Measurements from ENCODE around the gene RAB33B.
"Not testable (repeated sequence)": the region's sequence is repeated elsewhere in the genome, so short reads cannot be mapped to it uniquely, and the experiment has no call there.

The RAB33B gene

GRCh38 chr4:139454111-139455045 lies at the start of gene RAB33B:
Gene RAB33B (plus strand): TSS chr4:139454121. CDS start chr4:139454196, 75 bp downstream.
- Histone ChIP-seq H3K27ac (ENCODE audit: low read length) (peak within 1 kb of the TSS; percentile 90), H3K4me1 (ENCODE audit: control insufficient read depth, insufficient read depth, low read length) (peaks cover 13% of the 10 kb centered on the region), H3K4me3 (ENCODE audit: low read length in 2 of 2) (peak within 1 kb of the TSS; percentile 98 to 100), H3K9ac (ENCODE audit: low read length in 2 of 2) (peak within 1 kb of the TSS; percentile 96 to 97), H3K9me3 (ENCODE audit: control insufficient read depth in 2 of 2, low read length in 2 of 2) (no peaks in the 10 kb centered on the region), H3K36me3 (ENCODE audit: control insufficient read depth in 2 of 2, insufficient read depth in 2 of 2, low read length in 2 of 2) (no peaks in the 10 kb centered on the region), H3K27me3 (ENCODE audit: control insufficient read depth in 1 of 2, insufficient read depth in 2 of 2, low read length in 2 of 2) (no peaks in the 10 kb centered on the region)

GRCh38 chr4:139410312-139410711 lies 43.6 kb upstream of the RAB33B start:
- Histone ChIP-seq H3K4me3 (ENCODE audit: low read length in 2 of 2) (no peak overlapping the region), H3K27ac (ENCODE audit: low read length) (no peak overlapping the region), H3K9ac (ENCODE audit: low read length in 2 of 2) (no peak overlapping the region), H3K36me3 (ENCODE audit: control insufficient read depth in 2 of 2, insufficient read depth in 2 of 2, low read length in 2 of 2) (no peaks in the 10 kb centered on the region), H3K4me1 (ENCODE audit: control insufficient read depth, insufficient read depth, low read length) (no peaks in the 10 kb centered on the region), H3K27me3 (ENCODE audit: control insufficient read depth in 1 of 2, insufficient read depth in 2 of 2, low read length in 2 of 2) (no peaks in the 10 kb centered on the region), H3K9me3 (ENCODE audit: control insufficient read depth in 2 of 2, low read length in 2 of 2) (peaks cover 0 to 2% of the 10 kb centered on the region in 2 donors)

GRCh38 chr4:139414671-139415210 lies 39.2 kb upstream of the RAB33B start:
- not testable (repeated sequence) for H3K27ac ChIP-seq (ENCODE audit: low read length); H3K9ac ChIP-seq (ENCODE audit: low read length in 2 of 2); H3K9me3 ChIP-seq (ENCODE audit: control insufficient read depth in 2 of 2, low read length in 2 of 2); H3K36me3 ChIP-seq (ENCODE audit: control insufficient read depth in 2 of 2, insufficient read depth in 2 of 2, low read length in 2 of 2); H3K4me1 ChIP-seq (ENCODE audit: control insufficient read depth, insufficient read depth, low read length); H3K27me3 ChIP-seq (ENCODE audit: control insufficient read depth in 1 of 2, insufficient read depth in 2 of 2, low read length in 2 of 2); H3K4me3 ChIP-seq (ENCODE audit: low read length in 2 of 2)

GRCh38 chr4:139416073-139416673 lies 37.7 kb upstream of the RAB33B start:
- no peak overlapping the region for H3K4me3 ChIP-seq (ENCODE audit: low read length in 2 of 2)
- no peaks in the 10 kb centered on the region for H3K27me3 ChIP-seq (ENCODE audit: control insufficient read depth in 1 of 2, insufficient read depth in 2 of 2, low read length in 2 of 2)
- no peak overlapping the region for H3K27ac ChIP-seq (ENCODE audit: low read length)
- no peaks in the 10 kb centered on the region for H3K4me1 ChIP-seq (ENCODE audit: control insufficient read depth, insufficient read depth, low read length)
- peaks cover 0 to 2% of the 10 kb centered on the region in 2 donors for H3K9me3 ChIP-seq (ENCODE audit: control insufficient read depth in 2 of 2, low read length in 2 of 2)
- peaks cover 0 to 2% of the 10 kb centered on the region in 2 donors for H3K36me3 ChIP-seq (ENCODE audit: control insufficient read depth in 2 of 2, insufficient read depth in 2 of 2, low read length in 2 of 2)
- H3K9ac ChIP-seq (ENCODE audit: low read length in 2 of 2), result no peak overlapping the region

GRCh38 chr4:139419388-139419914 lies 34.5 kb upstream of the RAB33B start:
- H3K27me3 ChIP-seq (ENCODE audit: control insufficient read depth in 1 of 2, insufficient read depth in 2 of 2, low read length in 2 of 2), result no peaks in the 10 kb centered on the region
- no peak overlapping the region for H3K9ac ChIP-seq (ENCODE audit: low read length in 2 of 2)
- peaks cover 0 to 2% of the 10 kb centered on the region in 2 donors for H3K36me3 ChIP-seq (ENCODE audit: control insufficient read depth in 2 of 2, insufficient read depth in 2 of 2, low read length in 2 of 2)
- H3K27ac ChIP-seq (ENCODE audit: low read length), result no peak overlapping the region
- no peaks in the 10 kb centered on the region for H3K4me1 ChIP-seq (ENCODE audit: control insufficient read depth, insufficient read depth, low read length)
- peaks cover 0 to 2% of the 10 kb centered on the region in 2 donors for H3K9me3 ChIP-seq (ENCODE audit: control insufficient read depth in 2 of 2, low read length in 2 of 2)
- H3K4me3 ChIP-seq (ENCODE audit: low read length in 2 of 2), result no peak overlapping the region

GRCh38 chr4:139420652-139421051 lies 33.3 kb upstream of the RAB33B start:
- H3K36me3 ChIP-seq (ENCODE audit: control insufficient read depth in 2 of 2, insufficient read depth in 2 of 2, low read length in 2 of 2), result peaks cover 0 to 2% of the 10 kb centered on the region in 2 donors
- H3K4me1 ChIP-seq (ENCODE audit: control insufficient read depth, insufficient read depth, low read length), result no peaks in the 10 kb centered on the region
- H3K27me3 ChIP-seq (ENCODE audit: control insufficient read depth in 1 of 2, insufficient read depth in 2 of 2, low read length in 2 of 2), result no peaks in the 10 kb centered on the region
- no peak overlapping the region for H3K9ac ChIP-seq (ENCODE audit: low read length in 2 of 2)
- H3K4me3 ChIP-seq (ENCODE audit: low read length in 2 of 2), result no peak overlapping the region
- no peaks in the 10 kb centered on the region for H3K9me3 ChIP-seq (ENCODE audit: control insufficient read depth in 2 of 2, low read length in 2 of 2)
- H3K27ac ChIP-seq (ENCODE audit: low read length), result no peak overlapping the region

- no peak overlapping the region for H3K9ac ChIP-seq (ENCODE audit: low read length in 2 of 2)
- H3K9me3 ChIP-seq (ENCODE audit: control insufficient read depth in 2 of 2, low read length in 2 of 2), result no peaks in the 10 kb centered on the region
- no peaks in the 10 kb centered on the region for H3K4me1 ChIP-seq (ENCODE audit: control insufficient read depth, insufficient read depth, low read length)
- no peaks in the 10 kb centered on the region for H3K27me3 ChIP-seq (ENCODE audit: control insufficient read depth in 1 of 2, insufficient read depth in 2 of 2, low read length in 2 of 2)
- H3K36me3 ChIP-seq (ENCODE audit: control insufficient read depth in 2 of 2, insufficient read depth in 2 of 2, low read length in 2 of 2), result no peaks in the 10 kb centered on the region
- H3K4me3 ChIP-seq (ENCODE audit: low read length in 2 of 2), result no peak overlapping the region
- H3K27ac ChIP-seq (ENCODE audit: low read length), result no peak overlapping the region
Measured at GRCh38 chr4:139436122-139436521, 17.8 kb upstream of the RAB33B start.

- no peak overlapping the region for H3K27ac ChIP-seq (ENCODE audit: low read length)
- no peak overlapping the region for H3K9ac ChIP-seq (ENCODE audit: low read length in 2 of 2)
- H3K27me3 ChIP-seq (ENCODE audit: control insufficient read depth in 1 of 2, insufficient read depth in 2 of 2, low read length in 2 of 2), result no peaks in the 10 kb centered on the region
- no peak overlapping the region for H3K4me3 ChIP-seq (ENCODE audit: low read length in 2 of 2)
- no peaks in the 10 kb centered on the region for H3K36me3 ChIP-seq (ENCODE audit: control insufficient read depth in 2 of 2, insufficient read depth in 2 of 2, low read length in 2 of 2)
- no peaks in the 10 kb centered on the region for H3K4me1 ChIP-seq (ENCODE audit: control insufficient read depth, insufficient read depth, low read length)
- H3K9me3 ChIP-seq (ENCODE audit: control insufficient read depth in 2 of 2, low read length in 2 of 2), result no peaks in the 10 kb centered on the region
Measured at GRCh38 chr4:139438141-139438540, 15.8 kb upstream of the RAB33B start.

GRCh38 chr4:139441029-139441428 lies 12.9 kb upstream of the RAB33B start:
- H3K27me3 ChIP-seq (ENCODE audit: control insufficient read depth in 1 of 2, insufficient read depth in 2 of 2, low read length in 2 of 2), result no peaks in the 10 kb centered on the region
- H3K36me3 ChIP-seq (ENCODE audit: control insufficient read depth in 2 of 2, insufficient read depth in 2 of 2, low read length in 2 of 2), result no peaks in the 10 kb centered on the region
- H3K9ac ChIP-seq (ENCODE audit: low read length in 2 of 2), result no peak overlapping the region
- H3K4me1 ChIP-seq (ENCODE audit: control insufficient read depth, insufficient read depth, low read length), result no peaks in the 10 kb centered on the region
- no peaks in the 10 kb centered on the region for H3K9me3 ChIP-seq (ENCODE audit: control insufficient read depth in 2 of 2, low read length in 2 of 2)
- no peak overlapping the region for H3K4me3 ChIP-seq (ENCODE audit: low read length in 2 of 2)
- H3K27ac ChIP-seq (ENCODE audit: low read length), result no peak overlapping the region

- no peaks in the 10 kb centered on the region for H3K36me3 ChIP-seq (ENCODE audit: control insufficient read depth in 2 of 2, insufficient read depth in 2 of 2, low read length in 2 of 2)
- no peak overlapping the region for H3K27ac ChIP-seq (ENCODE audit: low read length)
- H3K9me3 ChIP-seq (ENCODE audit: control insufficient read depth in 2 of 2, low read length in 2 of 2), result no peaks in the 10 kb centered on the region
- H3K27me3 ChIP-seq (ENCODE audit: control insufficient read depth in 1 of 2, insufficient read depth in 2 of 2, low read length in 2 of 2), result no peaks in the 10 kb centered on the region
- no peak overlapping the region for H3K4me3 ChIP-seq (ENCODE audit: low read length in 2 of 2)
- no peaks in the 10 kb centered on the region for H3K4me1 ChIP-seq (ENCODE audit: control insufficient read depth, insufficient read depth, low read length)
- H3K9ac ChIP-seq (ENCODE audit: low read length in 2 of 2), result no peak overlapping the region
Measured at GRCh38 chr4:139443661-139444060, 10.3 kb upstream of the RAB33B start.
